ENCODE measurements around the gene HSH2D.
"Not testable (repeated sequence)": the region's sequence is repeated elsewhere in the genome, so short reads cannot be mapped to it uniquely, and the experiment has no call there.

The HSH2D gene

DNA sequence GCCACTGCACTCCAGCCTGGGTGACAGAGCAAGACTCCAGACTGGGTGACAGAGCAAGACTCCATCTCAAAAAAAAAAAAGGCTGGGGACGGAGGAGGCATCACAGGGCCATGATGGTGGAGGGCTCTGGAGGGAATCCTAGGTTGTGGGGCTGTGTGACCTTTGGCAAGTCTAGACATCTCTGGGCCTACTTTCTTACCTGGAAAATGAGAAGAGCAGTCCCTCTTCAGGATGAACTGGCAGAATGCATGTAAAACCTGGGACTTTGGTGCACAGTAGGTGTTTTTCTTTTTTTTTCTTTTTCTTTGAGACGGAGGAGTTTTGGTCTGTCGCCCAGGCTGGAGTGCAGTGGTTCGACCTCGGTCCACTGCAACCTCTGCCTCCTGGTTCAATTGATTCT lies 16.2 kb downstream of the HSH2D start:
- no peak for DNase-seq

DNA sequence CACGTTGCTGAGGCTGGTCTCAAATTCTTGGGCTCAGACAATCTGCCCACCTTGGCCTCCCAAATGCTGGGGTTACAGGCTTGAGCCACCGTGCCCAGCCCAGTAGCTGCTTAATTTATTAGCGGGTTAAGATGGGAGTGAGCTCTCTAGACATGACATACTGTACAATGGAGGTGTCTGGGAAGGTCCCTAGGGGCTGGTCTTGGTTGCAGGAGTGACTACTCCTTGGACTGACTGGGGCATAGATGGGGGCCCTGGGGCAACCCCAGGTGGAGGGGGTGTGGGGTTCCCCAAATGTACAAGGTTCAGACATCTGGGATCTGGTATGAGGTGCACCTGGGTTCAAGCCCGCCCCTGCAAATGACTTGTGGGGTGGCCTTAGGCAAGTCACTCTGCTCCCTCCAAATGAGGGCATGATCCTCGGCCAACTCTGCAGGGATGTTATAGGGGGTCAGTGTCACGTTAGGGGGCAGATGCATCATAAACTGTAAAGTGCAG lies 17.0 kb downstream of the HSH2D start:
- DNase-seq = no peak

DNA sequence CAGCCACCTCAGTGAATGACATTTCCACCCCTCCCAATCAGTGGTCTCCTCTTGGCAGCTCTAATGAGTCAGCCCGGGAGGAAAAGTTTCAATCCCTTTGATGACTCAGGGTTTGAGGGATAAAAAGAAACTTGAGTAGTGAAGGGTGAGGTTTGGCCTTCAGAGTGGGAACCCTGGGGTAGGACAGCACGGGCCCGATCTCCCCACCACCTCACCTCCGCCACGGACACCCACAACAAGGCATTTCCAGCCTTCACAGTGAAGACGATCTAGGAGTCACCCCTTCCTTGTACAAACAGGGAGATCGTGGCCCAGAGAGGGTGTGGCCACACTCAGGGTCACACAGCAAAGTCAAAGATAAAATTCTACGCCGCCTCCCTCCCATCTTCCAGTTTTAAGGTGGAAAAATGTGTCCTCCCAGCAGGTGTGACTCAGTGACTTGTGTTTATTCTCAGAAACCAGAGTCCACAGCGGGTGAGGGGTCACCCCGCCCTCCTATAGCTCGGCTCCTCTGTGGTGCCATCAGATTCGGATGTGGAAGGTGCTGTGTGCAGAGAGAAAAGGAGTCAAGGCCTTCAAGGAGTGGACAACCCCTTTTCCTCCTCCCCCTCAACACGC lies 17.6 kb downstream of the HSH2D start:
- no peak for DNase-seq

DNA sequence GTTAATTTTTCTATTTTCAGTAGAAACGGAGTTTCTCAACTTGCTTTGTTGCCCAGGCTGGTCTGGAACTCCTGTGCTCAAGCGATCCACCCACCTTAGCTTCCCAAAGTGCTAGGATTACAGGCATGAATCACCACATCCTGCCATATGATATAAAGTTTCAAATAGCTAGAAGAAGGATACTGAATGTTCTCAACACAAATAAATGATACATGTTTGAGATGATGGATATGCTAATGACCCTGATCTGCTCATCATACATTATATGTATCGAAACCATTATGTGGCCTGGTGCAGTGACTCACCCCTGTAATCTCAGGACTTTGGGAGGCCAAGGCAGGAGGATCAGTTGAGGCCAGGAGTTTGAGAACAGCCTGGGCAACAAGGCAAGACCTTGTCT lies 18.4 kb downstream of the HSH2D start:
- DNase-seq = no peak

DNA sequence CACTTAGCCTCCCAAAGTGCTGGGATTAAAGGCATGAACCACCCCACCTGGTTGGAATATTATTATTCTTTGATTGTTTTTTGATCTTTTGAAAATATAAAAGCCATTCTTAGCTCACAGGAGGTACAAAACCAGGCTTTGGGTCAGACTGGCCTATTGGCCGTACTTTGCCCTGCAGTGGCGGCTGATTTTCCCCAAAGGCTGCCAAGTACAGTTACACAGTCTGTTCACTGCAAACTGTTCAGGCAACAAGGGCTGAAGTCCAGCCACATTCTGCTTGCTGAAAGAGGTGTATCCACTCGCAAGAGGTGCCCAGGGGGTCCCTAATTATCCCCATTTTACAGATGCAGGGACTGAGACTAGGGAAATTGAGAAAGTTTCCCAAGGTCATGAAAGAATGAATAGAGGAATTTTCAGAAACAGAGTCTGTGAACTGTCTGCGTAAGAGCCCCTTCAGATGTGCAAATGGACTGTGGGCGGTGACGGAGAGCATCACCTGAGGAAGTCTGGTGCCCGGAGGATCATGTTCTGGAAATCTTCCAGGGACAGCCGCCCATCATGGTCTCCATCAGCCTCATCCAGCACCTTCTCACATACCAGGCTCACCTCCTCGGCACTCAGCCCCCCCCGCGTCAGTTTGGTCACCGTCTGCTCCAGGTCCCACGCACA lies 20.9 kb downstream of the HSH2D start:
- no peak for DNase-seq

DNA sequence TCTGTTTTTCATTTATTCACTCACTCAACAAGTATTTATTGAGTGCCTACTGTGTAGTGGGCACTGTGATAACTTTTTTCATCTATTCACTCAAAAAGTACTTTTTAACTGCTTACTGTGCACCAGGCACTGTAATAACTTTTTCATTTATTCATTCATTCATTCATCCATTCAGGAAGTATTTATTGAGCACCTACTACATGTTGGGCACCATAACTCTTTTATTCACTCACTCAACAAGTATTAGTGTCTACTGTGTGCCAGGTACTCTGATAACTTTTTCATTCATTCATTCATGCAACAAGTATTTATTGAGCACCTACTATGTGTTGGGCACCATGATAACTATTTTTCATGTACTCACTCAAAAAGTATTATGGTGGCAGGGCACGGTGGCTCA lies 22.9 kb downstream of the HSH2D start:
- no peak for DNase-seq

DNA sequence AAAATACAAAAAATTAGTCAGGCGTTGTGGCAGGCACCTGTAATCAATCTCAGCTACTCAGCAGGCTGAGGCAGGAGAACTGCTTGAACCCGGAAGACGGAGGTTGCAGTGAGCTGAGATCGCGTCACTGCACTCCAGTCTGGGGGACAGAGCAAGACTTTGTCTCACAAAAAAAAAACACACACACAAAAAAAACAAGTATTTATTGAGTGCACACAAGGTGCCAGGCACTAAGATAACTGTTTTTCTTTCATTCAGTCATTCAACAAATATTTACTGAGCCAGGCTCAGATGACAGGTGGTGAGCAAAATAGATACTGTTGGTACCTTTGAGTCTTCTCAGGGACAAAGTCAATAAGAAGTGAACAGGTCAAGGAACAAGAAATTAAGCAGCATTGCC lies 23.6 kb downstream of the HSH2D start:
- no peak for DNase-seq

DNA sequence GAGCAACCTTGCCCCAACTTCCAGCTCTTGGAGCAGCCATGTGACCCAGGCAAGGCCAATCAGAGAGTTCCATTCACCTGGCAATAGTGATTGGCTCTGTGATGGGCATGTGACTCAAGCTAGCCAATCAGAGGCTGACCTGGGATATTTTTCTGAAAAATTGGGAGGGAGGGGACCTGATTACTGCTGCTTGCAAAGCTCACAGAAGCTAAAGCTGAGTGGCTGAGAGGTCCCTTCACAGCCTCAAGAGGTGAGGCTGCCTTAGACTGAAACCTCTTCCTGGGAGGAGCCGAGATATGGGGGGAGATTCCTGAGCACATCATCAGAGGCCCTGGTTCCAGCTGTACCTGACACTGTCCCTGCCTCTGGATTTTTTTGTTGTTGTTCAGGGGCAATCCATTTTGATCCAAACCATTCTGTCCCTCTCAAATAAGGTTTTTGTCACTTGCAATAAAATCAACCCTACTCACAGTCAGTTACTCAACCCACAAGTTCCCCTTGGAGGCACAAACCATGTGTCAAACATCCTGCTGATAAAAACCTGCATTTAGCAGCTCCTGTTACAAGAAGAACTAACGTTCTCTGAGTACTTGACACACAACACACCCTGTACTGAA lies 25.1 kb downstream of the HSH2D start:
- no peak for DNase-seq

DNA sequence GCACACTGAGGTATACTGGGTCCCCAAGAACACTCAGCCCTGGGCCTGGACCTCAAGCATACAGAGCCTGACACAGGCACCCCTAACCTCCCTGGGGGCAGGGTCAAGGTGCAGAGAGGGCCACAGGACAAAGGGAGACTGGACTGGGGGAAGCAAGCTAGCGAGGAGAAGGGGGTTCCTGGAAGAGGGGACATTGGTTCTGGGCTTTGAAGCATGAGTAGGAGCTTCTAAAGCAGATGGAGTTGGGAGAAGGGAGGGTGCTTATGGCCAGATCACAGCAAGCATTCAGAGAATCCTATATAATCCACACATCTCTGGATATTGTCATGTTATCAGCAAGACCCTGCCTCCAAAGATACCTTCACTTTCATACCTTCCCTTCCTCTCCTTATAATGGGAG lies 26.6 kb downstream of the HSH2D start:
- DNase-seq = no peak

DNA sequence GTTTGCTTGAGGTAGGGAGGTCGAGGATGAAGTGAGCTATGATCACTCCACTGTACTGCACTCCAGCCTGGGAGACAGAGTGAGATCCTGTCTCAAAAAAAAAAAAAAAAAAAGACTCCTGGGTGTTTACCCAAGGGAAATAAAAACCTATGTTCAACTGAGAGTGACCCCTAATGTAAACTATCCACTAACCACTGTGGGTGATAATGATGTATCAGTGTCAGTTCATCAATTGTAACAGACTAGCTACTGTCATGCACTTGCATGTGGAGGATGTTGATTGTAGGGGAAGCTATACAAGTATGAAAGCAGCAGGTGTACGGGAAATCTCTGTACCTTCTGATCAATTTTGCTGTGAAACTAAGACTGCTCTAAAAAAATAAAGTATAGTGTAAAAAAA lies 32.5 kb downstream of the HSH2D start:
- no peak for DNase-seq

DNA sequence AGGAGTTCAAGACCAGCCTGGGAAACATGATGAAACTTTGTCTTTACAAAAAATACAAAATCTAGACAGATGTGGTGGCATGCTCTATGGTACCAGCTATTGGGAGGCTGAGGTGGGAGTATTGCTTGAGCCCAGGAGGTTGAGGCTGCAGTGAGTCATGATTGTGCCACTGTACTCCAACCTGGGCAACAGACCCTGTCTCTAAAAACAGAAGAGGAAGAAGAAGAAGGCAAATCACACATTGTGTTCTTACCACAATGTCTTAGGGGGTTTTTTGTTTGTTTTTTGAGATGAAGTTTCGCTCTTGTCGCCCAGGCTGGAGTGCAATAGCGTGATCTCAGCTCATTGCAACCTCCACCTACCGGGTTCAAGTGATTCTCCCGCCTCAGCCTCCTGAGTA lies 35.4 kb downstream of the HSH2D start:
- DNase-seq = not testable (repeated sequence)

DNA sequence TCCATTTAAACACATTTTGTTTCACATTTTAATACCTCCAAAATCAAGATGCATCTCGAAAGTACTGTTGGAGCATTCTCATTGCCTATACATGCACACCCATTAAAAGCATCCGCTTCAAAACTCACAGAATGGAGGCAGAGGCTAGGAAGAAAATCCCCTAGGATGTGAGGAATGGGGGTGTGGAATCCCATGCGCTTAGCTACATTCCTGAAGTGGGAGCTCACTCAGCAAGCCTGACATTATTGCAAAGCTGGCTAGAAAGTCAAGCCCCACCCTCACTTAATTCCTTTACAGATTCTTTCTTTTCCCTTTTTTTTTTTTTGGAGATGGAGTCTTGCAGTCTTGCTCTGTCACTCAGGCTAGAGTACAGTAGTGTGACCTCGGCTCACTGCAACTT lies 37.1 kb downstream of the HSH2D start:
- DNase-seq = no peak

DNA sequence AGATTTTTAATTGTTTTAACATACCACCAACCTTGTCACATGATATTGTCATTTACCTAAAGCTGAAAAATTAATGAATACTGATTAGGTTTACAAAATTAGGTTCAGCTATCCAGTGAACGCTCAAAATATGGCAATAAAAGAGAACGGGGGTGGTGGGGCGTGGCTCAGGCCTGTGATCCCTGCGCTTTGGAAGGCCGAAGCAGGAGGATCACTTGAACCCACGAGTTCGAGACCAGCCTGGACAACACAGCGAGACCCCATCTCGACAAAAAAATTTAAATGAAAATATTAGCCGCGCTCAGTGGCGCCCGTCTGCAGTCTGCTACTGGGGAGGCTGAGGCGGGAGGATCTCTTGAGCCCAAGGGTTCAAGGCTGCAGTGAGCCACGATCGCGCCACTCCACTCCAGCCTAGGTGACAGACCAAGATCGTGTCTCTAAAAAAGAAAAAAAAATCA lies 41.2 kb downstream of the HSH2D start:
- no peak for DNase-seq

DNA sequence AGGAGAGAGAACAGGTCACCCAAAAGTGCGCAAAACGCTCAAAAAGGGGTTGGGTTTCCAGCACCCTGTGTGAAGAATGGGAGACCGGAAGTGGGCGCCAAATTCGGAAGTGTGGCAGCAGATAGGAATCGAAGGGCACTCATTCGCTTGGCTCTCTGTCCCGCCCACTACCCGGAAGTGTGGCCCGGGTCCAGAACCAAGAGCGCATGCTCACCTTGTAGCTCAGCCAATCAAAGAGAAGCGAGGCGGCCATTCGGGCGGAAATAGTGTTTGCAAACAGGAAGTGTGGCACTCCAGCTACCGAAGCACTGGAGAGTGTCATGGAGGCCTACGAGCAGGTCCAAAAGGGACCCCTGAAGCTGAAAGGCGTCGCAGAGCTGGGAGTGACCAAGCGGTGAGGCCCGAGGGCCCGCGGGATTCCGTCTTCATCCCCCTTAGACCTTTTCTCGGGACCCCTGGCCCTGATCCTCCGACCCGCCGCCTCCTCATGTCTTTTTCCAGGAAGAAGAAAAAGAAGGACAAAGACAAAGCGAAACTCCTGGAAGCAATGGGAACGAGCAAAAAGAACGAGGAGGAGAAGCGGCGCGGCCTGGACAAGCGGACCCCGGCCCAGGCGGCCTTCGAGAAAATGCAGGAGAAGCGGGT lies 41.8 kb downstream of the HSH2D start, which contains the start of gene FAM32A:
FAM32A (plus strand) TSS at position 288 of the 645 bp plus-strand sequence; CDS start at position 321, 33 bp downstream.
- peak; percentile 93 for DNase-seq

DNA sequence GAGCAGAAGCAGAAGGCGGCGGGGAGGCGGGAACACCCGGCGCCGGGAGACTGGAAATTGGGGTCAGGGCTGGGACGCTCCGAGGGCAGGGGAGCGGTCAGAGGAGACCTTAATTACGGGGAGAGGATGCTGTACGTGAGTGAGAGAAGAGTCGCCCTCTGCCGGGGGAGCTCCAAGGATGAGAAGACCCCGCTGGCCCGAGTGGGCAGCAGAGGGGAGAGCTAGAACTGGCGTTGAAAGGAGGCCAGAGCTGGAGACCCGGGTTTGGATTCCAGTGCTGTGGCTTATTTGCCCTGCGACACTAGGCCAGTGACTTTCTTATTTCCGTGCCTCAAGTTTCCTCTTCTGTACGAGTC lies 42.3 kb downstream of the HSH2D start:
- no peak for DNase-seq

DNA sequence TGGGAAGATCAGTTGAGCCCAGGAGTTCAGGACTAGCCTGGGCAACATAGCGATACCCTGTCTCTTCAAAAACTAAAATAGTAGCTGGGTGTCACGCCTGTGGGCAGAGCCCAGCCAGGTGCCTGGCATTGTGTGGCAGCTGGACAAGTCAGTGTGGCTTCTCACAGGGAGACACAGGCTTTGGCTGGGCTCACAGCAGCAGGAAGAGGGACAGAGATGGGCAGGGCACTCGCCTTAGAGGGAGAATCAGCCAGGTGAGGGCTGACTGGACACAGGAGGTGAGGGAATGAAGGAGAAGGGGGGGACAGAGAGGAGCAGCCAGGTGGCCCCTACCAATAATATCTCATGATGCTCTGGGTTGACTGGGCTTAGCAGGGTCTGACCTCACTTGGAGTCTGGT lies 45.0 kb downstream of the HSH2D start:
- DNase-seq = no peak

DNA sequence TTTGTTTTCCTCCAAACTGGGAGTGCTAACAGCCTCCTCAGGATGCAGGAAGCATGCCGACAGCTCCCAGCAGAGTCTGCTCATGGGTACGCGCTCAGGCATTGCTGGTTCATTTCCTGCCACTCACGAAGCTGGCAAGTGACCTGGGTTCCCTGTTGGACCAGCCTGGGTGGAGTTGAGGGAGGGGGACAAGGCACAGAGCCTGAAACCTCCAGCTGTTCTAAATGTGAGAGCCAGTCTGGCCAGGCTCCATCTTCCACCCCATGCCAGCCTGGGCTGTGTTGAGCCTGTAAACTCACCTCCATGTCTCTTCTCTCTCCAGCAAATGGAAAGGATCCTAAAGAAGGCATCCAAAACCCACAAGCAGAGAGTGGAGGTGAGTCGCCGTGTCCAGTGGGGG lies 46.7 kb downstream of the HSH2D start:
- DNase-seq = no peak

DNA sequence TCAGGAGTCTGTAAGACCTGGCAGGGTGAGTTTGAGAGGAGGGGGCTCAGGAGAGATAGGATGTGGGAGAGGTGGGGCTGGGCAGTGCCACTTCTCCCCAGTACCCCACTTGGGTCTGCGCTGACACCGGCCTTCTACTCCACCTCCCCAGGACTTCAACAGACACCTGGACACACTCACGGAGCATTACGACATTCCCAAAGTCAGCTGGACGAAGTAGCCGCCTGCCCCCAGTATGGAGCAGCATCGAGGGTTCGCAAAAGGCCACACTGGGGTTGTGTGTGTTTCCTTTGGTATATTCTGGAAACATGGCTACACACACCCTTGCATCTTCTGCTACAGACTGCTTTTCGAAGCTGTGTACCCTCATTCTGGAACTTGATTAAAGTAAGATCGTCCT lies 47.3 kb downstream of the HSH2D start:
- no peak for DNase-seq

DNA sequence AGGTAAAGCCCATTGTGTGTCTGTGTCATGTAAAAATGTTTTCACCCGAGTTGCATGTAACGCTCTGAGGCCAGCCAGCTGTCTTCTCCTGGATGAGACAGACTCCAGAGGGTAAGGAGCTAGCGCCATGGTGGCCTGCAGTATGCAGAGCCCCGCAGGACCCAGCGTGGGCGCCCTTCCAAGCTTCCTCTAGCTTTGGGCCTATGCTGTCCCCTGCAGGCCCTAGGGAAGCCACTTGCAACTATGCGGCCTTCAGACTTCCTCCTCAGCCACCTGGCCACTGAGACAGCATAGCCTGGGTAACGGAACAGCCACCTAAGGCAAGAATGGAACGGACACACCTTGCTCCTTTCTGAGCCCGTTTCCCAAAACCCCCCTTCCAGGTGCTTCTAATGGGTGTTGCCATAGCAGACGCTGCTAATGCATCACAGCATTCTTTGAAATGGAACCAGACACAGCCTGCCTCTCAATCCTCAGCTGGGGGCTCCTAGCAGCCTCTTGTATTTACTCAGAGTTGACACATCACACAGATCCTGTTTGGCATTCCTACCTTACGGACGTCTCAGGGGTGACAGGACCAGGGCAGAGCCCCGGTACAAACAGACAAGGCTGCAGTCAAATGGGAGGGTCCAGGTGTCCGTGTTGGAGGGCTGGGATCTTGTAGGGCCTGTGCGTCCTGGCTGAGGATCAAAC lies 47.9 kb downstream of the HSH2D start:
- no peak for DNase-seq

DNA sequence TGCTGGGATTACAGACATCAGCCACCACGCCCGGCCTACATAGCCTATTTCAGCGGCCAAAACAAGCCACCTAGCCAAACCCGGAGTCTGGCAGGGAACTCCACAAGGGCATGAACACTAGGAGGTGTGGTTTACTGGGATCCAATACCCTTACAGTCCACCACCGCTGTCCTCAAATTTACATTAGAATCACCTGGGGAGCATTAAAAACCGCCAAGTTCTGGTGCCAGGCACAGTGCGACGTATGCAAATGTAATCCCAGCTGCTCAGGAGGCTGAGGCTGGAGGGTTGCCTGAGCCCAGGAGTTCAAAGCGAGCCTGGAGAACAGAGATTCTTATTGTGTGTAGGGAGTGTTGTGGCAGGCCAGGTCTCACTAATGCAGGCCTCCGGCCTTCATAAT lies 50.0 kb downstream of the HSH2D start:
- no peak for DNase-seq

DNA sequence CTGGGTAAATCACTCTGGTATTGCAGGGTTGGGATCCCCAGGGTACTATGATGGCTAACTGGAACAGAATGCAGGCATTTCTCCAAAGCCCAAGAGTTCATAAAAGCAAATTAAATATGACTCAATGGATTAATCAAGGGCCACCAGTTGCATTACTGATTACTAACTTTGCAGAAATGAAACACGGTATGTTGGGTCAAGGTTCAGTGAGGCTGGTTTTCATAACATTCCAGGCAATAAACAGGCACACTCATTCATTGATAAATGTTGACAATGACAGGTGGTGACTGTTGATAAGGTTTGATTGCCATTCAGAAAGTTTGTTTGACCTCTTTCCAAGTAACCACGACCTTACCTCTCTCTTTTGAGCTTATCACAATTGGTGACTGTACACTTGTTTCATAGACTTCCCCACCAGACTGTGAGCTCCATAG lies 53.7 kb downstream of the HSH2D start:
- no peak for DNase-seq

DNA sequence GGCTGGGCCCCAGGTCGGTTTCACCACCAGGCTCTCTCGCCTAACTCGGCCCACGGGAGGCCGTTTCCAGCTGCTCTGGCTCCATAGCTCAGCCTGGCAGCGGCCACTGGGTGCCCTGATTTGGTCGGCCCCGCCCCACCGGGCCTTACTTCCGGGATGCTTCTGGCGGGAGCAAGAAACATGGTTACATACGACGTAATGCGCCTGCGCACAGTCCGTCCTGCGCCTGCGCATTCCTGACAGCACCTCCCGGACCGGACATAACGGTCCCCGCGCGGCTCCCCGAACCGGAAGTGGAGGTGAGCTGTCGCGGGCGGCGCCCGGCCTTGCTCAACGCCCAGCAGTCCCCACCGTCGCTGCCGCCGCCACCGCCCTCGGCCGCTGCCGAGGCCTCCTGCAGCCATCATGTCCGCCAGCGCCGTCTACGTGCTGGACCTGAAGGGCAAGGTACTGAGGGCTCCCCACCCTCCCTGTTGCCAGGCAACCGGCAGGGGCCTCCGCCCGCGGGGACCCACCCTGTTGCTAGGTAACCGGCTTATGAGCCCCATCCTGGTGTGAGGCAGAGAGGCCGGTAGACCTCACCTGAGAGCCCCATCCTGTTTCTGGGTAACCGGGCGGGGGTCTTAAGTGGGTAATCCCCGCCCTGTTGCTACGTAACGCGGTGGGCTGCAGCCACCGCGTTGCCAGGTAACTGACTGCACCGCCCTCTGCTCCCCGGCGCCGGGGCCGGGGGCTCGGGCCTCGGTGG lies 54.3 kb downstream of the HSH2D start, which contains the start of gene AP1M1:
AP1M1 (plus strand) TSS at position 290 of the 748 bp plus-strand sequence; CDS start at position 406, 116 bp downstream.
- peak; percentile 83 for DNase-seq

DNA sequence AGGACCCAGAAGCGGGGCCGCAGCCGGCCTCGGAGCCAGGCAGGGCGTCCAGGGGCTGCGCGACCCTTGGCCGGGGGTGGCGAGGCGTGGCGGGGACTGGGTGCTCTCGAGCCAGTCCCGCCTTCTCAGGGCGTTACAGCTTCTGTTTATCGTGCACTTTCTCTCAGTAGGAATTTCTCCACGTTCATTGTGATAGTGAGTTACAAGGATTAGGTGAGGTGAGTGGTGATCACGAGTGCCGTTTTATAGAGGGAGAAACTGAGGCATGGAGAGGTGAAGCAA lies 54.8 kb downstream of the HSH2D start:
- no peak for DNase-seq
